22Rv1 (cell line): ENCODE data around the gene KITLG.

Experiments
- CTCF ChIP-seq: fragments of 450-650 bp; IDR thresholded peaks from 2 replicates; pipeline ENCODE4 v1.5.1; 2017; ENCODE audit warnings: mild to moderate bottlenecking
- ZFX ChIP-seq: fragments of 450-650 bp; IDR thresholded peaks from 2 replicates; pipeline ENCODE4 v1.6.1; 2017; ENCODE audit warnings: antibody characterized with exemption, borderline replicate concordance

- no peak for TF ChIP-seq CTCF
- TF ChIP-seq ZFX, result no peak
These were observed 89.8 kb downstream of the KITLG start for GRCh38 chr12:88490425-88490824.
